Ovary (tissue), 9 donors: Measurements from ENCODE around the gene SASH3. TPM values are rescaled to one million over a fixed set of nuclear protein-coding genes. Genes with fewer than 3 reads are reported as not detected.

ENCODE experiments used
- DNase-seq, 5 donors: peaks; one replicate each; pipeline ENCODE4 v3.0.0-alpha.2; 2019 to 2020
- H3K27ac ChIP-seq, 2 donors: fragments of 200-600 bp; one replicate each; pipeline versions ENCODE4 v1.5.1 to v1.8.0; 2019 to 2022
- H3K27me3 ChIP-seq: fragments of 200-600 bp; one replicate; pipeline ENCODE4 v1.8.0; 2022
- H3K36me3 ChIP-seq: fragments of 200-600 bp; sonication (generic); one replicate; pipeline ENCODE4 v1.5.1; 2019
- H3K4me1 ChIP-seq: one replicate; pipeline ENCODE4 v1.8.1; 2013; ENCODE audit warnings: mild to moderate bottlenecking, moderate library complexity; ENCODE audit not compliant: insufficient read depth
- H3K4me3 ChIP-seq: fragments of 200-600 bp; sonication (generic); one replicate; pipeline ENCODE4 v1.5.1; 2017
- H3K9me3 ChIP-seq, 2 donors: fragments of 200-600 bp in 1 of 2; sonication (generic) in 1 of 2; one replicate each; pipeline versions ENCODE4 v1.5.1 to v1.8.1; 2013 to 2019; ENCODE audit warnings: mild to moderate bottlenecking in 1 of 2, moderate library complexity in 1 of 2
- EP300 ChIP-seq: sonication (generic); formaldehyde crosslinking; IDR thresholded peaks from one replicate; pipeline ENCODE4 v1.6.1; 2017; ENCODE audit warnings: antibody characterized with exemption
- POLR2A ChIP-seq: fragments of 450-650 bp; IDR thresholded peaks from one replicate; pipeline ENCODE4 v1.6.1; 2017; ENCODE audit warnings: antibody characterized with exemption, mild to moderate bottlenecking, moderate library complexity
- WGBS, 3 donors: extraction: QIAGEN DNeasy Blood & Tissue Kit in 1 of 3; methylation state at CpG; one replicate each; pipeline versions ENCODE4 v1.1.5 to v1.1.7; 2013 to 2017; 5-methylcytosine and 5-hydroxymethylcytosine counted together
- intact Hi-C, 4 donors: fragments of 100-400 bp; cut with DNase I; formaldehyde crosslinking; loops; one replicate each; pipeline versions ENCODE4 v1.11.0 to v1.15.1; 2022 to 2023
- polyA plus RNA-seq, 2 donors: library from polyadenylated mRNA; stranded (reverse); fragments of 200-250 nt in 1 of 2; fragments of 350-450 nt in 1 of 2; fragmentation: Illumina TruSeq in 1 of 2; extraction: RNeasy Lipid Tissue Mini Kit (QIAGEN cat#74804) in 1 of 2; gene quantifications; one replicate each; pipeline ENCODE4 v1.2.3, GENCODE V29; 2013 to 2014
- total RNA-seq, 7 donors: library from RNA; depleted of rRNA in 2 of 7; stranded (reverse); fragments of >200 nt in 2 of 7; fragmentation: NEBNext Ultra II Directional in 3 of 7; extraction: Animal tissue kit (Norgen Biotek cat#: 25700) in 3 of 7; gene quantifications; one replicate each; pipeline versions ENCODE4 v1.1.0 to v1.2.4, GENCODE V29; 2016 to 2023
- TF ChIP-seq, protein P1 (sequence below), 3 donors: fragments of 450-650 bp in 2 of 3; fragments of 200-600 bp in 1 of 3; IDR thresholded peaks; one replicate each; pipeline versions ENCODE4 v1.5.1 to v1.8.0; 2016 to 2022; ENCODE audit warnings: antibody characterized with exemption in 3 of 3, mild to moderate bottlenecking in 1 of 3
- donor health status: DM: no; HTN: no; CAD: no; lungs with moderate emphysema.
- donor health status: DM: no; HTN: no; CAD: no.
- donor health status: Bipolar disorder and iron deficiency.
- donor health status: DM: yes; HTN: yes; CAD: no.
- donor health status: DM: no; HTN: no; CAD: no.
- donor health status: DM: yes; HTN: yes; CAD: no.

SASH3 gene
- total and polyA plus RNA-seq, 9 donors, result 1.8 to 8.2 (median 3.3) TPM

DNA sequence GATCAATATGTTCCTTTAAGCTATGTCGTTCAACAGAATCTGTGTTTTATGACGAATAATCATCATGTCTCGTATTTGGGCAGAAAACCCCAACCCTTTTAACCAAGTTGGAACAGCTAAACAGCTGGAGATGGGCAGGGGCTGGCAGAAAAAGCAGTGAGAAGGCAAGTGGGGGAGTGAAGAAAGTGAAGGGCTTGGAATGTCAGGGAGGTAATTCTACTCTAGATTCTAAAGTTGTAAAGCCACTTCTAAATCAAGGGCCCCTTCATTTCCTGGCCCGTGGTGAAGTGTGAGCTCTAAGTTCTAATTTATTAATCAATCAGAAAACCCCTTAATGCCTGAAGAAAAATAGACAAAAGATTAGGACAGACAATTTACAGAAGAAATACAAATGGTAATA, 20.4 kb downstream of the SASH3 start:
- no peak overlapping the region for H3K27ac ChIP-seq
- 40 to 65% (median 63%) methylated on average over 4 of the region's 4 CpGs for WGBS, 3 donors

DNA sequence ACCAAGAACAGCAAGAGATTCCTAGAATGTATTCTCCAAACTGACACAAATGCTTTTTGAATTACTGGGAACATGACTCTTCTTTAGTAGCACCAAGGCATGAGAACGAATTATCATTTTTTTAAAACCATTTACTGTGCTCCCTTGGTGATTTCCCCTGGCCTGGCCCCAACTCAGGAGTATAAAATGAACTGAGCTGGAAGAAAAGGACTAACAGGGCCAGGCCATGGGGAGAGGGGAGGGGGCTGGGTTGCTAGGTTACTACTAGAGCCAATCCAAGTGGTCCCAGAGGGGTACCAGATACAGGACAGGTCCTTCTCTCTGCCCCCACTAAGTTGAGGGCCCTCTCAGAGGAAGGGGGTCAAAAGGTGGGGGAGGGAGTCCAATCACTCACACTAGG, 23.1 kb downstream of the SASH3 start:
- no peak for DNase-seq
- no peak overlapping the region for H3K27ac ChIP-seq
- WGBS, 3 donors, result 18 to 24% (median 21%) methylated on average over 1 of the region's 1 CpG
- H3K9me3 ChIP-seq, result no peaks in the 10 kb centered on the region
- TF ChIP-seq POLR2A, result no peak
- TF ChIP-seq, protein P1, sequence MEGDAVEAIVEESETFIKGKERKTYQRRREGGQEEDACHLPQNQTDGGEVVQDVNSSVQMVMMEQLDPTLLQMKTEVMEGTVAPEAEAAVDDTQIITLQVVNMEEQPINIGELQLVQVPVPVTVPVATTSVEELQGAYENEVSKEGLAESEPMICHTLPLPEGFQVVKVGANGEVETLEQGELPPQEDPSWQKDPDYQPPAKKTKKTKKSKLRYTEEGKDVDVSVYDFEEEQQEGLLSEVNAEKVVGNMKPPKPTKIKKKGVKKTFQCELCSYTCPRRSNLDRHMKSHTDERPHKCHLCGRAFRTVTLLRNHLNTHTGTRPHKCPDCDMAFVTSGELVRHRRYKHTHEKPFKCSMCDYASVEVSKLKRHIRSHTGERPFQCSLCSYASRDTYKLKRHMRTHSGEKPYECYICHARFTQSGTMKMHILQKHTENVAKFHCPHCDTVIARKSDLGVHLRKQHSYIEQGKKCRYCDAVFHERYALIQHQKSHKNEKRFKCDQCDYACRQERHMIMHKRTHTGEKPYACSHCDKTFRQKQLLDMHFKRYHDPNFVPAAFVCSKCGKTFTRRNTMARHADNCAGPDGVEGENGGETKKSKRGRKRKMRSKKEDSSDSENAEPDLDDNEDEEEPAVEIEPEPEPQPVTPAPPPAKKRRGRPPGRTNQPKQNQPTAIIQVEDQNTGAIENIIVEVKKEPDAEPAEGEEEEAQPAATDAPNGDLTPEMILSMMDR (IDR thresholded peaks at IDR 0.05), result no peak
- no peak for TF ChIP-seq EP300
- no peak overlapping the region for H3K4me3 ChIP-seq
- H3K4me1 ChIP-seq, result no peaks in the 10 kb centered on the region
- intact Hi-C loops, result no loop called here
- no peaks in the 10 kb centered on the region for H3K36me3 ChIP-seq
- no peaks in the 10 kb centered on the region for H3K27me3 ChIP-seq

More for the DNA sequence above, 20.4 kb downstream of the SASH3 start:
- no peak for DNase-seq
- H3K36me3 ChIP-seq, result no peaks in the 10 kb centered on the region
- TF ChIP-seq POLR2A (no peak), EP300 (no peak)
- TF ChIP-seq, protein P1 (IDR thresholded peaks at IDR 0.05), result no peak
- no peaks in the 10 kb centered on the region for H3K27me3 ChIP-seq
- intact Hi-C loops, result no loop called here
- H3K9me3 ChIP-seq, result no peaks in the 10 kb centered on the region
- no peaks in the 10 kb centered on the region for H3K4me1 ChIP-seq
- no peak overlapping the region for H3K4me3 ChIP-seq

DNA sequence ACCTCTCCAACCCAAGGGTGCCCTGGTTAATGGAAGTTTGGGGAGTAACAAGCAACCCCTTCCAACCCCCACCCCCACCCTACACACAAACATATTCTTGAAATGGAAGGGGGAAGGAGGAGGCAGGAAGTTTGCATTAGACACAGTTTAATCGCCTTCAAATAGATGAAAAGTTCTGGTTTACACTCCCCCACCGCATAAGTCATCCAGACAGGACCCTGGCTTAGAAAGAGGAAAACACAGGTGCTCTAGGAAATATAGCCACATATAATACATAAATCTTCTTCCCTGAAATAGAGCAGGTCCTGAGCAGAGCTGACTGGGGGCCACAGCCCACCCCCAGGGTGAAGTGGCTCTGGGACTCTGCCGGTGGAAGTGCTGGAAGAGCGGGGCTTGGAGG, 25.1 kb downstream of the SASH3 start:
- H3K27me3 ChIP-seq, result no peaks in the 10 kb centered on the region
- no peak for DNase-seq
- H3K4me3 ChIP-seq, result no peak overlapping the region
- intact Hi-C loops, result no loop called here
- no peak for TF ChIP-seq EP300
- TF ChIP-seq POLR2A, result no peak
- TF ChIP-seq, protein P1 (IDR thresholded peaks at IDR 0.05), result no peak
- WGBS, 3 donors, result 63 to 79% (median 69%) methylated on average over 4 of the region's 4 CpGs
- no peaks in the 10 kb centered on the region for H3K9me3 ChIP-seq
- no peak overlapping the region for H3K27ac ChIP-seq
- no peaks in the 10 kb centered on the region for H3K4me1 ChIP-seq
- no peaks in the 10 kb centered on the region for H3K36me3 ChIP-seq

DNA sequence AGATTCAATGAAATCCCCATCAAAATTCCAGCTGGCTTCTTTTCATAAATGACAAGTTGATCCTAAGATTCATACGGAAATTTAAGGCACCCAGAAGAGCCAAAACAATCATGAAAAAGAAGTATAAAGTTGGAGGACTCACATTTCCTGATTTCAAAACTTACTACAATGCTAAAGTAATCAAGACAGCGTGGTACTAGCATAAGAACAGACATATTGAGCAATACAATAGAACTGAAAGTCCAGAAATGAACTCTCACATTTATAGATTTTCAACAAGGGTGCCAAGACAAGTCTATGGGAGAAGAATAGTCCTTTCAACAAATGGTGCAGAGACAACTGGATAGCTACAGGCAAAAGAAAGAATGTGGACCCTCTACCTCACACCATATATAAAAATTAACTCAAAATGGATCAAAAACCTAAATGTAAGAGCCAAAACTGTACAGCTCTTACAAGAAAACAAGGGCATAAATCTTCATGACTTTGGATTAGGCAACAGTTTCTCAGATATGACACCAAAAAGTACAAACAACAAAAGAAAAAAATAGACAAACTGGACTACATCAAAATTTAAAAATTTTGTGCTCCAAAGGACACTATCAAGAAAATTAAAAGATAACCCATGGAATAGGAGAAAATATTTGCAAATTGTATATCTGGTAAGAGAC, 28.5 kb downstream of the SASH3 start:
- H3K27ac ChIP-seq, result no peak overlapping the region
- 40 to 55% (median 53%) methylated on average over 2 of the region's 2 CpGs for WGBS, 3 donors
- intact Hi-C loops, result no loop called here
- H3K27me3 ChIP-seq, result no peaks in the 10 kb centered on the region
- DNase-seq, result no peak
- H3K36me3 ChIP-seq, result no peaks in the 10 kb centered on the region
- H3K9me3 ChIP-seq, result no peaks in the 10 kb centered on the region
- no peak overlapping the region for H3K4me3 ChIP-seq
- H3K4me1 ChIP-seq, result no peaks in the 10 kb centered on the region
- no peak for TF ChIP-seq EP300
- TF ChIP-seq, protein P1 (IDR thresholded peaks at IDR 0.05), result no peak
- TF ChIP-seq POLR2A, result no peak
